Fibroblast of the aortic adventitia (primary cell): Measurements from ENCODE around the gene NAGLU. TPM values are rescaled to one million over a fixed set of nuclear protein-coding genes. Genes with fewer than 3 reads are reported as not detected.
"Not testable (repeated sequence)": the region's sequence is repeated elsewhere in the genome, so short reads cannot be mapped to it uniquely, and the experiment has no call there.

ENCODE experiments used
- DNase-seq: peaks from one replicate; pipeline ENCODE4 v3.0.0-alpha.2; 2010; ENCODE audit warnings: low read depth
- H3K4me3 ChIP-seq: 2 replicates; pipeline ENCODE4 v1.5.1; 2011; ENCODE audit warnings: low read depth, mild to moderate bottlenecking, control low read depth, low read length, moderate library complexity
- CTCF ChIP-seq: IDR thresholded peaks from 2 replicates; pipeline ENCODE4 v1.5.1; 2011; ENCODE audit warnings: mild to moderate bottlenecking, low read length, control low read depth, inconsistent platforms; ENCODE audit not compliant: insufficient read depth
- total RNA-seq: library from RNA; depleted of rRNA; stranded (reverse); fragments of >200 nt; gene quantifications from 2 replicates; pipeline ENCODE4 v1.2.3, GENCODE V29; 2012; ENCODE audit warnings: low replicate concordance

Gene NAGLU
- total RNA-seq, 1 donor = 41.8 TPM

- DNase-seq = no peak
- H3K4me3 ChIP-seq = no peak overlapping the region
- no peak for TF ChIP-seq CTCF
Observed at GRCh38 chr17:42541041-42541833, 5.2 kb downstream of the NAGLU start.

- DNase-seq = no peak
- TF ChIP-seq CTCF = no peak
- H3K4me3 ChIP-seq = no peak overlapping the region
Observed at GRCh38 chr17:42543190-42544079, 7.4 kb downstream of the NAGLU start.

GRCh38 chr17:42544874-42545283 is 8.8 kb downstream of the NAGLU start:
- H3K4me3 ChIP-seq = no peak overlapping the region
- no peak for DNase-seq
- no peak for TF ChIP-seq CTCF

GRCh38 chr17:42545755-42546505 is 9.9 kb downstream of the NAGLU start:
- not testable (repeated sequence) for H3K4me3 ChIP-seq, DNase-seq

- no peak overlapping the region for H3K4me3 ChIP-seq
- TF ChIP-seq CTCF = no peak
- no peak for DNase-seq
Observed at GRCh38 chr17:42547001-42547461, 11.0 kb downstream of the NAGLU start.

- no peak overlapping the region for H3K4me3 ChIP-seq
- no peak for DNase-seq
- TF ChIP-seq CTCF = no peak
Observed at GRCh38 chr17:42547698-42548069, 11.6 kb downstream of the NAGLU start.
